ENCODE data around the gene ALG12. TPM values are rescaled to one million over a fixed set of nuclear protein-coding genes. Genes with fewer than 3 reads are reported as not detected.

Gene ALG12
- total RNA-seq, 1 experiment from 2014 or later = 25.4 TPM

DNA sequence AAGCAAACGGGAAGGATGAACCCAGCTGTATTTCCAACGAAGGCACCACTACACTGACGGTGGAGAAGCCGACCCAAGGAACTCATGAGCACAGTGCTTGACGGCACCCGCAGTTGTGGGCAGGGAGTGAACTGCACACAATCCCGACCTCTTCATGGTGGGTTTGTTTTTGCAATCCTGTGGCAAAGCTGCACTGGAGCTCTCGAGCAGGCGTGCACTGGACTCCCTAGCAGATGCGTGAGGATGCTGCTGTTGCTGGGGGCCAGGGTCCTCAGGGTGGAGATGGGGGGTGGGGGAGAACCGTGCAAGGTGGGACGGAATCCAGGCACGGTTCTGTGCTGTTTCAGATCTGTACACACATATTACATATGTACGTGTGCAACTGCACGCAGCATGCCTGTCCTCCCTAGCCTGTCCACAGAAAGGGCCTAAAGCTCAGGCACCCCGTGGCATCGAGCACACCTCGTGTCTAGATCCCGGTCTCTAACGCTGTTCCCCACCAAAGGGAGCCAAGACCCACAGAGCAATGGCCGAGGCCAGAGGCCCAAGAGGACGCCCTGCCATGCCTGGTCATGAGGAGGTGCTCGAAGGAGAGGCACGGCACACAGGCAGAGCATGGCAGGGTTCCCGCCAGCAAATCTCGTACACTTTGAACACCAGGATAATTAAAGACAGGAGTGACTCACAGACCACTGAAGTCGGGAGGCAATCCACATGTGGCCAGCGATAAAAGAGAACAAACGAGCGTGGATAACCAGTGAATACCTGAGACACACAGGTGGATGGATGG, 17.6 kb downstream of the ALG12 start:
- Mint-ChIP-seq H3K4me1 (ENCODE audit: low read depth, unreplicated experiment) (no peaks in the 10 kb centered on the region), H3K9me3 (ENCODE audit: low read depth, unreplicated experiment) (no peaks in the 10 kb centered on the region), H3K36me3 (ENCODE audit: insufficient read depth, unreplicated experiment) (peaks cover 72% of the 10 kb centered on the region), H3K27ac (ENCODE audit: unreplicated experiment) (peak overlapping the region; percentile 70), H3K27me3 (ENCODE audit: unreplicated experiment) (no peaks in the 10 kb centered on the region), H3K4me3 (ENCODE audit: low read depth, unreplicated experiment) (no peak overlapping the region)
- CTCF ChIA-PET = interaction anchor here (0.6 kb wide), 1 partner anchor 8 kb away, joined by 5 read pairs; no protein-coding TSS in a partner anchor
- BruUV-seq (replicated peaks) = no TSS peak
- TF ChIP-seq, protein P1, sequence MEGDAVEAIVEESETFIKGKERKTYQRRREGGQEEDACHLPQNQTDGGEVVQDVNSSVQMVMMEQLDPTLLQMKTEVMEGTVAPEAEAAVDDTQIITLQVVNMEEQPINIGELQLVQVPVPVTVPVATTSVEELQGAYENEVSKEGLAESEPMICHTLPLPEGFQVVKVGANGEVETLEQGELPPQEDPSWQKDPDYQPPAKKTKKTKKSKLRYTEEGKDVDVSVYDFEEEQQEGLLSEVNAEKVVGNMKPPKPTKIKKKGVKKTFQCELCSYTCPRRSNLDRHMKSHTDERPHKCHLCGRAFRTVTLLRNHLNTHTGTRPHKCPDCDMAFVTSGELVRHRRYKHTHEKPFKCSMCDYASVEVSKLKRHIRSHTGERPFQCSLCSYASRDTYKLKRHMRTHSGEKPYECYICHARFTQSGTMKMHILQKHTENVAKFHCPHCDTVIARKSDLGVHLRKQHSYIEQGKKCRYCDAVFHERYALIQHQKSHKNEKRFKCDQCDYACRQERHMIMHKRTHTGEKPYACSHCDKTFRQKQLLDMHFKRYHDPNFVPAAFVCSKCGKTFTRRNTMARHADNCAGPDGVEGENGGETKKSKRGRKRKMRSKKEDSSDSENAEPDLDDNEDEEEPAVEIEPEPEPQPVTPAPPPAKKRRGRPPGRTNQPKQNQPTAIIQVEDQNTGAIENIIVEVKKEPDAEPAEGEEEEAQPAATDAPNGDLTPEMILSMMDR (IDR thresholded peaks at IDR 0.05; ENCODE audit: unreplicated experiment) = no peak
- intact Hi-C loops (cut with micrococcal nuclease; ENCODE audit: unreplicated experiment) = no loop called here
- no peak for DNase-seq

DNA sequence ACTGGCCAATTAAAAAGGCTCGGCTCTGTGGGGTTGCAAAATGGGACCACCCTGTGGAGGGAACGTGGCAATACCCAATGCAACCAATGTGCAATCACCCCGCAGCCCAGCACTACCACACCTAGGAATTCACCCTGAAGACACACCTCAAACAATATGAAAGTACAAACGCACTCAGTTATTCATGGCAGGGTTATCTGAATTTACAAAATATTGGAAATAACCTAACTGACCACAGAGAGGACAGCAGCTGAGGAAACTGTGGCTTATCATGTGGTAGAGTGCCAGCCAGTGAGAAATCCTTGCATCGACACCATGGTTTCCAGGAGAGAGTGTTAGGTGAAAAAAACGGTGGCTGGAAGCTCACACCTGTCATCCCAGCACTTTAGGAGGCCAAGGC, 18.7 kb downstream of the ALG12 start:
- no peaks in the 10 kb centered on the region for H3K27me3 Mint-ChIP-seq (ENCODE audit: unreplicated experiment)
- intact Hi-C loops (cut with micrococcal nuclease; ENCODE audit: unreplicated experiment) = no loop called here
- H3K36me3 Mint-ChIP-seq (ENCODE audit: insufficient read depth, unreplicated experiment) = peaks cover 68% of the 10 kb centered on the region
- CTCF ChIA-PET = interaction anchor here (0.7 kb wide), 1 partner anchor 382 kb away, joined by 4 read pairs; no protein-coding TSS in a partner anchor
- TF ChIP-seq, protein P1 (IDR thresholded peaks at IDR 0.05; ENCODE audit: unreplicated experiment) = no peak
- no peak for DNase-seq
- no peak overlapping the region for H3K4me3 Mint-ChIP-seq (ENCODE audit: low read depth, unreplicated experiment)
- BruUV-seq (replicated peaks) = no TSS peak
- no peaks in the 10 kb centered on the region for H3K9me3 Mint-ChIP-seq (ENCODE audit: low read depth, unreplicated experiment)
- H3K4me1 Mint-ChIP-seq (ENCODE audit: low read depth, unreplicated experiment) = no peaks in the 10 kb centered on the region
- H3K27ac Mint-ChIP-seq (ENCODE audit: unreplicated experiment) = no peak overlapping the region

DNA sequence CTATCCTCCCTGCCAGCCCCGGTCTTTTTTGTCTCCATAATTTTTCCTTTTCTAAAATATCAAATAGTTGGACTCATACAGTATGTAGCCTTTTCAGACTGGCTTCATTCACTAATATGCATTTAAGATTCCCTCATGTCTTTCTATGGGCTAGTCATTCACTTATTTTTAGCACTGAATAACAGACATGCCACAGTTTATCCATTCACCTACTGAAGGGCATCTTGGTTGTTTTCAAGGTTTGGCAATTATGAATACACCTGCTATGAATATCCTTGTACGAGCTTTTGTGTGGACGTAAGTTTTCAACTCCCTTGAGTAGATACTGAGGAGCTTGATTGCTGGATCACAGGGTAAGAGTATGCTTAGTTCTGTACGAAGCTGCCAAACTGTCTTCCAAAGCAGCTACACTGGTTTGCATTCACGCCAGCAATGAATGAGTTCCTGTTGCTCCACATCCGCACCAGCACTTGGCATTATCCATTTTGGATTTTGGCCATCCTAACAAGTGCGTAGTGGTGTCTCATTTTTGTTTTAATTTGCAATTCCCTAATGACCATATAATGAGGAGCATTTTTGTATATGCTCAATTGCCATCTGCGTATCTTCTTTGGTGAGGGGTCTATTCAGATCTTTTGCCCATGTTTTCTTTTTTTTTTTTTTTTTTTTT, 21.1 kb downstream of the ALG12 start:
- peaks cover 60% of the 10 kb centered on the region for H3K36me3 Mint-ChIP-seq (ENCODE audit: insufficient read depth, unreplicated experiment)
- no peak overlapping the region for H3K27ac Mint-ChIP-seq (ENCODE audit: unreplicated experiment)

DNA sequence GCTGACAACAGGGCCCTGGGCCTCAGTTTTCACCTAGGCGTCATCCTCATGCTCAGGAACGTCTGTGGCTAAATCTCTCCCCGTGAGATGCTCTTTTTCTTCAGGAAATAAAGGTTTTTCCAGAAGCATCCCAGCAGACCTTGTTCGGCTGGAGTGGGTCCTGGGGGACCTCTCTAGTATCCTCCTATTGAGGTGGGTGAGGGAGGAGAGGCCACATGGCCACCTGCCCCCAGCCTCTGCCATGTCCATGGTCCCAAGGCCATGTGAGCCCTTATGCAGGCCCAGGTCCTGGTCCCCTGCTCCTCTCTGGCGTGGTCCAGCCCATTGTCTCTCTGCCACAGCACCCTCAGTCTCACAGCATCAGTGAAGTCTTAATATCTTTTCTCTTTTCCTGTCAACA, 22.0 kb downstream of the ALG12 start:
- no peaks in the 10 kb centered on the region for H3K9me3 Mint-ChIP-seq (ENCODE audit: low read depth, unreplicated experiment)
- H3K36me3 Mint-ChIP-seq (ENCODE audit: insufficient read depth, unreplicated experiment) = peaks cover 60% of the 10 kb centered on the region
- TF ChIP-seq, protein P1 (IDR thresholded peaks at IDR 0.05; ENCODE audit: unreplicated experiment) = no peak
- H3K4me1 Mint-ChIP-seq (ENCODE audit: low read depth, unreplicated experiment) = no peaks in the 10 kb centered on the region
- no peak overlapping the region for H3K27ac Mint-ChIP-seq (ENCODE audit: unreplicated experiment)
- no peak for DNase-seq
- BruUV-seq (replicated peaks) = no TSS peak
- no peaks in the 10 kb centered on the region for H3K27me3 Mint-ChIP-seq (ENCODE audit: unreplicated experiment)
- H3K4me3 Mint-ChIP-seq (ENCODE audit: low read depth, unreplicated experiment) = no peak overlapping the region
- intact Hi-C loops (cut with micrococcal nuclease; ENCODE audit: unreplicated experiment) = no loop called here
- CTCF ChIA-PET = no interaction called here

More for the DNA sequence above, 21.1 kb downstream of the ALG12 start:
- DNase-seq = no peak
- H3K4me3 Mint-ChIP-seq (ENCODE audit: low read depth, unreplicated experiment) = no peak overlapping the region
- CTCF ChIA-PET = interaction anchor here (0.7 kb wide), 1 partner anchor 12 kb away, joined by 5 read pairs; no protein-coding TSS in a partner anchor
- H3K9me3 Mint-ChIP-seq (ENCODE audit: low read depth, unreplicated experiment) = no peaks in the 10 kb centered on the region
- no TSS peak for BruUV-seq (replicated peaks)
- H3K27me3 Mint-ChIP-seq (ENCODE audit: unreplicated experiment) = no peaks in the 10 kb centered on the region
- intact Hi-C loops (cut with micrococcal nuclease; ENCODE audit: unreplicated experiment) = no loop called here
- H3K4me1 Mint-ChIP-seq (ENCODE audit: low read depth, unreplicated experiment) = no peaks in the 10 kb centered on the region
- TF ChIP-seq, protein P1 (IDR thresholded peaks at IDR 0.05; ENCODE audit: unreplicated experiment) = no peak
